GM18502 (cell line): ENCODE results near the gene RELN.
"Not testable (repeated sequence)": the region's sequence is repeated elsewhere in the genome, so short reads cannot be mapped to it uniquely, and the experiment has no call there.

Experiments
- ATAC-seq: cut with Tn5 transposase; IDR thresholded peaks from one replicate; pipeline ENCODE4 v1.9.1; 2021; ENCODE audit warnings: mild to moderate bottlenecking; ENCODE audit not compliant: unreplicated experiment, poor library complexity

The RELN gene

GRCh38 chr7:103989200-103989784 is at the start of gene RELN:
TSS of gene RELN (minus strand) at chr7:103989658. CDS start at chr7:103989356, 302 bp downstream.
- ATAC-seq: no peak

GRCh38 chr7:104038136-104038535 is 48.7 kb upstream of the RELN start:
- ATAC-seq: no peak

- ATAC-seq: not testable (repeated sequence)
These were observed 47.4 kb upstream of the RELN start for GRCh38 chr7:104036889-104037288.

- ATAC-seq: no peak
These were observed 45.9 kb upstream of the RELN start for GRCh38 chr7:104035351-104035750.

GRCh38 chr7:104034679-104035078 is 45.2 kb upstream of the RELN start:
- ATAC-seq: no peak

- ATAC-seq: no peak
These were observed 44.4 kb upstream of the RELN start for GRCh38 chr7:104033837-104034236.

GRCh38 chr7:104032486-104032885 is 43.0 kb upstream of the RELN start:
- ATAC-seq: no peak

- no peak for ATAC-seq
These were observed 40.3 kb upstream of the RELN start for GRCh38 chr7:104029765-104030164.

GRCh38 chr7:104024632-104025031 is 35.2 kb upstream of the RELN start:
- no peak for ATAC-seq

- no peak for ATAC-seq
These were observed 33.6 kb upstream of the RELN start for GRCh38 chr7:104023100-104023499.

GRCh38 chr7:104018425-104018824 is 29.0 kb upstream of the RELN start:
- no peak for ATAC-seq

- no peak for ATAC-seq
These were observed 27.5 kb upstream of the RELN start for GRCh38 chr7:104017001-104017400.

- ATAC-seq: no peak
These were observed 23.4 kb upstream of the RELN start for GRCh38 chr7:104012835-104013234.

GRCh38 chr7:104011829-104012228 is 22.4 kb upstream of the RELN start:
- no peak for ATAC-seq

- ATAC-seq: no peak
These were observed 20.8 kb upstream of the RELN start for GRCh38 chr7:104010052-104010909.

- no peak for ATAC-seq
These were observed 18.6 kb upstream of the RELN start for GRCh38 chr7:104008107-104008506.

GRCh38 chr7:104007614-104008013 is 18.2 kb upstream of the RELN start:
- ATAC-seq: no peak

- ATAC-seq: no peak
These were observed 15.7 kb upstream of the RELN start for GRCh38 chr7:104005197-104005596.

- no peak for ATAC-seq
These were observed 7.2 kb upstream of the RELN start for GRCh38 chr7:103996639-103997038.

GRCh38 chr7:103996017-103996551 is 6.6 kb upstream of the RELN start:
- ATAC-seq: no peak

GRCh38 chr7:103995554-103995953 is 6.1 kb upstream of the RELN start:
- ATAC-seq: no peak

- no peak for ATAC-seq
These were observed 4.1 kb upstream of the RELN start for GRCh38 chr7:103993551-103993950.
